IPS-18c (cell line): ENCODE results near the gene CCL20.

Experiments used
- H3K4me3 ChIP-seq: 2 replicates; pipeline ENCODE4 v1.7.0; 2013; ENCODE audit warnings: low read depth, mild to moderate bottlenecking, low read length, moderate library complexity; ENCODE audit not compliant: insufficient read depth
- H3K9me3 ChIP-seq: one replicate; pipeline ENCODE4 v1.6.1; 2013; ENCODE audit warnings: mild to moderate bottlenecking, low read length, moderate library complexity; ENCODE audit not compliant: control insufficient read depth, insufficient read depth

Gene CCL20

DNA sequence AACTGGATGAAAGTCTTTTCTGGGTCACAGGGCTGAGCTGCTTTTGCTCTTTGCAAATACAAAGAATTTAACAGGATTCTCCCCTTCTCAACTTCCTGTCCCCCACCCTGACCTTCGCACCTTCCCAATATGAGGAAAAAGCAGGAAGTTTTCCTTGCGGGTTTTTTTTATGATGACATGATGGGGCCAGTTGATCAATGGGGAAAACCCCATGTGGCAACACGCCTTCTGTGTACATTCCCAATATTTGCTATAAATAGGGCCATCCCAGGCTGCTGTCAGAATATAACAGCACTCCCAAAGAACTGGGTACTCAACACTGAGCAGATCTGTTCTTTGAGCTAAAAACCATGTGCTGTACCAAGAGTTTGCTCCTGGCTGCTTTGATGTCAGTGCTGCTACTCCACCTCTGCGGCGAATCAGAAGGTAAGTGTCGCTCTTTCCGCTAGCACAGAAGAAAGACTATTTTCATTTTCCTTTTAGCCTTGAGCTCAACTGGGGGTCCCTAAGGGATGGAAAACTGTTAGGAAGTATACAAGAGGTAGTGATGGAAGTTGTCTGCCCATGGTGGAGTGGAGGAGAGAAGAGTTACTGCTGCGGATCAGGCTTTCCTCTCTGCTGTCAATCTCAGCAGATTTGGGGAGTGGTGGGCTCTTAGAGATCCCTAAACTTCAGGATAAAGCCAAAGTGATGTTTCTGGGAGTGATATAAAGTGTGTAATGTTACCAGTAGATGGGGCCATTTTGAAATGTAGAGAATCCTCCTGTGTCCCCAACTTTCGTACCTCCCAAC, at the start of gene CCL20:
Gene CCL20, plus strand, starts transcription at position 281 of the 792 bp plus-strand sequence. Its CDS starts 70 bp downstream, at position 351.
- H3K4me3 ChIP-seq: no peak within 1 kb of the TSS
- no peaks in the 10 kb centered on the region for H3K9me3 ChIP-seq

DNA sequence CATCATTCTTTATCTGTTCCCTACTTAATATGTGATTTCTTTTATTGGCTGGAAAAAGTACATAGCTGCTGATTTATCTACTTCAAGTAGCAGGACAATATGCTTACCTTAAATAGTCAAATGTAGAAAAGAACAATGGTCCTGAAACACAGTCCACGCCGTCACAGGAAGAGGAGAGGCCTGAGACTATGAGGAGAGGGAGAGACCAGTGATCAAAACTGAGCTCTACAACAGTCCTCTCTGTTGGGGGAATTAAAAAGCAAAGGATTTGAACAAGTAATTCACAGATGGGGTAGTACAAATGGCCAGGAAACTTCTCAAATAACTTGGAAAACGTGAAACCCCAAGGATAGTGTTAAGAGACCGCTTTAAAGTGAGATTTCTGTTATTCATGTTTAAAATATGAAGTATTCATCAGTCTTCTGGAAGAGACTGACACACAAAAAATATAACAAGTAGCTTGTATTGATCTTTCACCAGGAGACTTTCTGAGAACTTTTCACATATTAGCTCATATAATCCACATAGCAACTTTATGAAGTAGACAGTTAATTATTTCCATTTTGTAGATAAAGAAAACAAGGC, 47.8 kb upstream of the CCL20 start:
- Histone ChIP-seq H3K4me3 (no peak overlapping the region), H3K9me3 (no peaks in the 10 kb centered on the region)

GRCh38 chr2:227766373-227766883, 47.2 kb upstream of the CCL20 start:
- Histone ChIP-seq H3K9me3 (no peaks in the 10 kb centered on the region), H3K4me3 (no peak overlapping the region)

- Histone ChIP-seq H3K9me3 (no peaks in the 10 kb centered on the region), H3K4me3 (no peak overlapping the region)
Measured at GRCh38 chr2:227767830-227768229, 45.8 kb upstream of the CCL20 start.

DNA sequence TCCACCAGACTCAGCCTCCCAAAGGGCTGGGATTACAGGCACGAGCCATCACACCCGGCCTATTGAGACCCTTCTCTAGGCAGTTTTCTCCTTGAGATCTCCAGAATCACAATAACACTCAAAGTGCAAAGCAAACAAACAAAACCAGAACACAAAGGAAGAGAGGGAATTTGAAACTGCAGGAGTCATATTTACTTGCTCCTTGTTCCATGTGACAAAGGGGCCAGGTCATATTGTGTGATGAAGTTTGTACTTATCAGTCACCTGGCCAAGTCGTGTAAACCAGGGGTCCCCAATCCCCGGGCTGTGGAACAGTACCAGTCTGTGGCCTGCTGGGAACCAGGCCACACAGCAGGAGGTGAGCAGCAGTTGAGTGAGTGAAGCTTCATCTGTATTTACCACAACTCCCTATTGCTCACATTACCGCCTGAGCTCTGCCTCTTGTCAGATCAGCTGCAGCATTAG, 41.4 kb upstream of the CCL20 start:
- no peak overlapping the region for H3K4me3 ChIP-seq
- no peaks in the 10 kb centered on the region for H3K9me3 ChIP-seq

GRCh38 chr2:227772932-227773331, 40.7 kb upstream of the CCL20 start:
- H3K4me3 ChIP-seq: no peak overlapping the region
- H3K9me3 ChIP-seq: no peaks in the 10 kb centered on the region

- no peaks in the 10 kb centered on the region for H3K9me3 ChIP-seq
- no peak overlapping the region for H3K4me3 ChIP-seq
Measured at GRCh38 chr2:227774011-227774624, 39.5 kb upstream of the CCL20 start.

- H3K9me3 ChIP-seq: no peaks in the 10 kb centered on the region
- no peak overlapping the region for H3K4me3 ChIP-seq
Measured at GRCh38 chr2:227774895-227775842, 38.5 kb upstream of the CCL20 start.

DNA sequence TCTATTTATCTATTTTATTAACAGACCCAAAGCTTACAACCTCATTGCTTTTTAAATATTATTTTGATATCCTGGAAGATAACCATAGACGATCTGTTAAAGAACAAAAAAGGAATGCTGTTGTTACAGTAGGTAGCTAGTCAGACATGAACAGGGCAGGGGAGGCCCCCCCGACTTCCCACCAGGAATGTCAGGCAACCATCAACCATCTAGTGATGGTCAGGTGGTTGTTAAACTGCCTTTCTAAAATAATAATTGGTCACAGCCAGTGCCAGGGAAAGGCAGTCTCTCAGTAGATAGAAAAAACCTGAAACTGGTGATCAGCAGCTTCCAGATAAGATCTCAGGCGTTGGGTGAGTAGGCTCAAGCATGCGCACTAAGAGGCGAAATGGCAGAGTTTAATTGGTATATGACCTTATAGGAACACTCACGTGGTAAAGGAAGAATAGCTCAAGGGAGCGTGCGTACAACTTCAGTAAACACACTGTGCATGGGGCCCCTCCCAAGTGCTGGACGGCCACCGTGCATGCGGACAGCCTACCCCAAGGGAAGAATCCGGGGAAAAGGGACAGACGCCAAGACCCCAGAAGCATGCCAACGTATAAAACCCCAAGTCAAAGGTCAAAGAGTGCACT, 32.5 kb upstream of the CCL20 start:
- Histone ChIP-seq H3K4me3 (no peak overlapping the region), H3K9me3 (no peaks in the 10 kb centered on the region)

- no peaks in the 10 kb centered on the region for H3K9me3 ChIP-seq
- no peak overlapping the region for H3K4me3 ChIP-seq
Measured at GRCh38 chr2:227781841-227782240, 31.8 kb upstream of the CCL20 start.

DNA sequence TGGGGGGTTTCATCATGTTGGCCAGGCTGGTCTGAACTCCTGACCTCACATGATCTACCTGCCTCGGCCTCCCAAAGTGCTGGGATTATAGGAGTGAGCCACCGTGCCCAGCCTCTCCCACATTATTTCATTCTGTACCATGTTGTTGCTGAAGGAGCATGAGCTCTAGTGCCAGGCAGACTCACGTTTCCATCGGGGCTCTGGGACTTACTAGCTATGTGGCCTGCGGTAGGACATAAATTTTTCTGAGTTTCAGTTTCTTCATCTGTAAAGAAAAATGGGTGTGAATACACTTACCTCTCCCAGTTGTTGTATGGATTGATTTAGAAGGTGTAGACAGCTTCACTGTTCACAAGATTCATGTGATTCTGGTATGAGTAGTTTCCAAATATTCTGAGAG, 30.8 kb upstream of the CCL20 start:
- Histone ChIP-seq H3K4me3 (no peak overlapping the region), H3K9me3 (no peaks in the 10 kb centered on the region)

DNA sequence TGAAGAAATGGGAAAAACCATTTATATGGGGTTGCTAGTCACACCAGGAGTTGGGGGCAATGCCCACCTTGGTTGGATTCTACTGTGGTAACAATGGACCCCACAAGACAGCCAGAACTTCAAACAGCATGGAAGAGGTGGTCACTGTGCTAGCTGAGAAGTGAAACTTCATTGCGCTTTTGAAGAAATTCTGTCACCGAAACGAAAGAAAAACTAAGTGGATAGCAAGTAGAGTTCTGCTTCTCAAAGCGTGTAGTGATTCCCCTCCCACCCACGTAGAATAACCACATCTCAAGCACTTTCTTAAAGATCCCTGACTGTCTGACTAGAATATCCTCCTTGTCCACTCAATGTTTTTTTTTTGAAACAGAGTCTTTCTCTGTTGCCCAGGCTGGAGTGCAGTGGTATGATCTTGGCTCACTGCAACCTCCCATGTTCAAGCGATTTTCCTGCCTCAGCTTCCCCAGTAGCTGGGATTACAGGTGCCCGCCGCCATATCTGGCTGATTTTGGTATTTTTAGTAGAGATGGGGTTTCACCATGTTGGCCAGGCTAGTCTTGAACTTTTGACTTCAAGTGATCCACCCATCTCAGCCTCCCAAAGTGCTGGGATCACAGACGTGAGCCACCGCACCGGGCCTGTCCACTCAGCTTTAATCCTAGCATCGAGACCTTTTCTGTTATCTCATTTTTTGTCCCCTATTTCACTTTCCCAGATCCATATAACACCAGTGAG, 30.1 kb upstream of the CCL20 start:
- Histone ChIP-seq H3K4me3 (no peak overlapping the region), H3K9me3 (no peaks in the 10 kb centered on the region)

GRCh38 chr2:227785293-227785692, 28.3 kb upstream of the CCL20 start:
- Histone ChIP-seq H3K9me3 (no peaks in the 10 kb centered on the region), H3K4me3 (no peak overlapping the region)

DNA sequence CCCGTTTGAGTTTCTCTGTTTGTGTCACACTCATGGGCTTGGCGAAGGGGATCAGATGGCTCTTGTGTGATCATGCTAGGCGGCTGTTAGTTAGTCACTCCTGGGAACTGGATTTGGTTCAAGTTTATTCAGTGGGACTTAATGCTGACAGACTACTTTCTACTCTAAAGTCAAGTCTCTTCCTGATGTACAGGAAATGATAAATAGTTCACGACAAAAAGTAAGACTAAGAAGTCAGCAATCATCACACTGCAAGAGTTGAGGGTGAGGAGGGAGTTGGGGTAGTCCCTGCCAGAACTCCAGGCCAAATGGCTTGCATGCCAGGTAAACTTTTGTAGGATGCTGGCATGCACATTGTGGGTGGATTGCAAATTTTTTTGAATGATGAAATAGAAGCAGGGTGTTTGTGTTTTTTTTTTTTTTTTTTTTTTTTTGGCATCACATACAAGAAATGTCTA, 25.1 kb upstream of the CCL20 start:
- Histone ChIP-seq H3K9me3 (no peaks in the 10 kb centered on the region), H3K4me3 (no peak overlapping the region)

DNA sequence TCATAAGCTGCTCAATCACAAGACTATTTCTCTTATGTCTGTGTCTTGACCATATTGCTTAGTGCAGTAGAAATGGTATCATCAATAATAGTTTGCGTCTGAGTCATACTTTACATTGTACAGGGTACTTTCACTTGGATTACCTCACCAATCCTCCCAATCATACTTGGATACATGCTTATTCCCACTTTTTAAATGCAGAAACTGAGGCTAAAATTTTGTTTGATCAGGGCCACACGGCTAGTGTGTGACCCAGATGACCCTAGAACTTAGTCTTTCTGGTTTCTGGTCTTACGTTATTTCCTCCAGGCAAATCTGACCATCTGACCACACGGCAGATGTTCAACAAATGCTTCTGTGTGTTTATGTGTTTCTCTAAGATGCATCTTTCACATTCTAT, 23.8 kb upstream of the CCL20 start:
- H3K9me3 ChIP-seq: no peaks in the 10 kb centered on the region
- H3K4me3 ChIP-seq: no peak overlapping the region

DNA sequence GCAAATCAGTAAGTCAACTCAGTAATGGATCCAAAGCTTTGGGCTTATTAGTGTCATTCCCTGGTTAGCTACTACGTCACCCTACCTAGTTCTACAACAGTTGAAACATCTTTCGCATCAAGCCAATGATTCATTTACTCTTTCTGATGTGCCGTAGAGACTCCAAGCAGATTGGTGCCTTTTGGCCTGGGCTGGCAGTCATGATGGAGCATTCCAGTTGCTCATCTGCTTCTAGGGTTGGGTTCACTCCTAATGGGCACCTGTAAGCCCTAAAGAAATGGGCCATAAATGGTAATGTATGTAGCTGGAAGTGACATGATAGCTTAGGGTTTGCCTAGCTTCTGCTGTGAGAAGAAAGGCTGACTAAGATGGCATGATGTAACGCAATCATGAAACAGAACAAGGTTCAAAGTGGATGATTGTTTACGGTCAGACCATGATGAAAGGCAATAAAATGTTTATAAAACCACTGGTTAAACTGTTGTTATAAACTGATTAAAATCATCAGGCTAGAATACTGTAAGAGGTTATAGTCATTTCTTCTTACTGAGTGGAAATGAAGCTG, 20.4 kb upstream of the CCL20 start:
- H3K4me3 ChIP-seq: no peak overlapping the region
- H3K9me3 ChIP-seq: no peaks in the 10 kb centered on the region
